Measurements from ENCODE around the gene GDPGP1. TPM values are rescaled to one million over a fixed set of nuclear protein-coding genes. Genes with fewer than 3 reads are reported as not detected.
A peak's percentile ranks its signal among the peaks of the same experiment; 100 is the strongest.

Gene GDPGP1
- total RNA-seq, 2 donors from 2014 or later: 14.4 to 18.6 TPM

DNA sequence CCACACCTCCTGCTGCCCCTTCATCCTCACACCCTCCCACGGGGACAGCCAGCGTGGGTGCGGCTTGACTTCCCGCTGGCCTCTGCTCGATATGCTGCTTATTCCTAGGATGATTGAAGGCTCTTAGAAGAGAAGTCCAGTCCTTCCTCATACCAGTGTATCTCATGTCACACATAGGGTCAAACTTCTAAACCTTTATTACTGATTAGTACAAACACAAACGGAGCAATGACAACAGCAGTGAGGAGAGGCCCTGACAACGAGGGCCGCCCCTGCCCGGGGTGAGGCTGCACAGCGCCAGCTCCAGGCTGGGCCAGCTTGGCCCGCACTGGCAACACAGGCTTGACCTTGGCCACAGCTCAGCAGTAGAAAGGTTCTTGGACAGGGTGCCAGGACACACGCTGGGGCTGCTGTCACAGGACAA, 3.9 kb upstream of the GDPGP1 start:
- Histone ChIP-seq H3K4me3 (no peak overlapping the region), H3K4me1 (peaks cover 15% of the 10 kb centered on the region), H3K9ac (ENCODE audit: low read depth in 2 of 2, low read length in 2 of 2) (peak overlapping the region in 1 of 2 donors; percentile 97), H3K27me3 (no peaks in the 10 kb centered on the region), H3K36me3 (peaks cover 29% of the 10 kb centered on the region), H3K27ac (peak overlapping the region; percentile 99), H3K9me3 (no peaks in the 10 kb centered on the region)
- TF ChIP-seq, protein P1, sequence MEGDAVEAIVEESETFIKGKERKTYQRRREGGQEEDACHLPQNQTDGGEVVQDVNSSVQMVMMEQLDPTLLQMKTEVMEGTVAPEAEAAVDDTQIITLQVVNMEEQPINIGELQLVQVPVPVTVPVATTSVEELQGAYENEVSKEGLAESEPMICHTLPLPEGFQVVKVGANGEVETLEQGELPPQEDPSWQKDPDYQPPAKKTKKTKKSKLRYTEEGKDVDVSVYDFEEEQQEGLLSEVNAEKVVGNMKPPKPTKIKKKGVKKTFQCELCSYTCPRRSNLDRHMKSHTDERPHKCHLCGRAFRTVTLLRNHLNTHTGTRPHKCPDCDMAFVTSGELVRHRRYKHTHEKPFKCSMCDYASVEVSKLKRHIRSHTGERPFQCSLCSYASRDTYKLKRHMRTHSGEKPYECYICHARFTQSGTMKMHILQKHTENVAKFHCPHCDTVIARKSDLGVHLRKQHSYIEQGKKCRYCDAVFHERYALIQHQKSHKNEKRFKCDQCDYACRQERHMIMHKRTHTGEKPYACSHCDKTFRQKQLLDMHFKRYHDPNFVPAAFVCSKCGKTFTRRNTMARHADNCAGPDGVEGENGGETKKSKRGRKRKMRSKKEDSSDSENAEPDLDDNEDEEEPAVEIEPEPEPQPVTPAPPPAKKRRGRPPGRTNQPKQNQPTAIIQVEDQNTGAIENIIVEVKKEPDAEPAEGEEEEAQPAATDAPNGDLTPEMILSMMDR (IDR thresholded peaks at IDR 0.05): no peak
- DNase-seq: no peak
- intact Hi-C loops (cut with DNase I): no loop called here

DNA sequence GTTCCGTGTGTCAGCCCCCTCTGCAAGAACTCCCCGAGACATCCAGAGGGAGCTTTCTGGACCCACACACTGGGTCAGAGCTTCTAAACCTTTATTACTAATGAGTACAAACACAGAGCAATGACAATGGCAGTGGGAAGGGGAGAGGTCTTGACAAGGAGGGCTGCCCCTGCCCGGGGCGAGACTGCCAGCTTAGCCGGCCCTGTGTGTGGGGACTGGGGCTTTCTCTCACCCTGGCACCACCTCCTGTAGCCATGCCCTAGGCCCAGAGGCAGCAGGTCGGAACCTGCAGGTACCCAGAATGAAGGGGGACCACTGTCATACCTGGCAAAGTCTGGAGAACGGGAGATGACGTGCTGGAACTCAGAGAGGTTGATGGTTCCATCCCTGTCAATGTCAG, 3.4 kb upstream of the GDPGP1 start:
- Histone ChIP-seq H3K36me3 (peaks cover 24% of the 10 kb centered on the region), H3K27ac (peak overlapping the region; percentile 99), H3K4me3 (no peak overlapping the region), H3K9me3 (no peaks in the 10 kb centered on the region), H3K9ac (ENCODE audit: low read depth in 2 of 2, low read length in 2 of 2) (peak overlapping the region; percentile 32 to 97), H3K4me1 (peaks cover 15% of the 10 kb centered on the region), H3K27me3 (no peaks in the 10 kb centered on the region)
- intact Hi-C loops (cut with DNase I): no loop called here
- DNase-seq: no peak
- TF ChIP-seq, protein P1 (IDR thresholded peaks at IDR 0.05): no peak

DNA sequence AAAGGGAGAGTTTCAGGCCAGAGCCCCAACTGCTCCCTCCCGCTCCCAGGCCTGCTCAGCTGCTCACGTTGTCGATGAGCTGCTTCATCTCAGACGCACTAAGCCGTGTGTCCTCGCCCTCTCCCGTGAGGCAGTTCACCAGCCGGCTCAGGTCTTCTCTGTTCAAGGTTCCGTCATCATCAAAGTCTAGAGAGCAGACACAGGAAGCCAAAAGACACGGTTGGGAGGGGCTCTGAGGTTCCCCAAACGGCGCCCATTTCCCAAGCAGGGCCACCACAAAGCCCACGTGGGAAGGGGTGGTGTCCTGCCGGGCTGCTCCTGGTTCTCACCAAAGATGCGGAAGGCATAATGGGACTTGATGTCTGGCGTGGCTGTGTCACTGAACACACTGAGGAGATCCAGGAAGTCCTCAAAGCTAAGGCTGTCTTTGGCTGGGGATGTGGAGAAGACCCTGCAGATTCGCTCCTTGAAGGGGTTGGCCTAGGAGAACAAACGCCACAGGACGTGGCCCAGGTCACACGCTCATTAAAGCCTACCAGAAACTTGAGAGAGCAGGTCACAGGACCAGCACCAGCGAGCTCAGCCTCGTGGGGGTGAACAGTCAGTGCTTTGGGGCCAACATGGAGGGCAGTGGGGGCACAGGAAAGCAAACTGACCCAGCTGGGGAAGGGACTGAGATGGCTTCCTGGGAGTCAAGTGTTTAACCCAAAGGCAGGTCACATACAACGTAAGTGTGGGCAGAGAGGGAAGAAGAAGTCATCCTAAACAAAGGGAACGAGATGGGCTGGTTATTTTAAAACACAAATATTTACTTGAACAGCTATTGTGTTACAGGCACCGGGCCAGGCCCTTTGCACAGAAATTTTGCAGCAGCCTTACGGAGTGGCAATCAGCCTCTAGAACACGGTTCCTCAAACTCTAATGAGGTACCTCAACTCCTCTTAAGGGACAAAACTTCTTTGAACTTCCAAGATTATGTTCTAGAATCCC, 2.7 kb upstream of the GDPGP1 start:
- DNase-seq: no peak
- H3K9ac ChIP-seq (ENCODE audit: low read depth in 2 of 2, low read length in 2 of 2): peak overlapping the region; percentile 38 to 97
- no peaks in the 10 kb centered on the region for H3K9me3 ChIP-seq
- intact Hi-C loops (cut with DNase I): no loop called here
- H3K36me3 ChIP-seq: peaks cover 16% of the 10 kb centered on the region
- H3K27me3 ChIP-seq: no peaks in the 10 kb centered on the region
- peaks cover 15% of the 10 kb centered on the region for H3K4me1 ChIP-seq
- peak overlapping the region; percentile 84 for H3K4me3 ChIP-seq
- peak overlapping the region; percentile 99 for H3K27ac ChIP-seq
- TF ChIP-seq, protein P1 (IDR thresholded peaks at IDR 0.05): no peak

DNA sequence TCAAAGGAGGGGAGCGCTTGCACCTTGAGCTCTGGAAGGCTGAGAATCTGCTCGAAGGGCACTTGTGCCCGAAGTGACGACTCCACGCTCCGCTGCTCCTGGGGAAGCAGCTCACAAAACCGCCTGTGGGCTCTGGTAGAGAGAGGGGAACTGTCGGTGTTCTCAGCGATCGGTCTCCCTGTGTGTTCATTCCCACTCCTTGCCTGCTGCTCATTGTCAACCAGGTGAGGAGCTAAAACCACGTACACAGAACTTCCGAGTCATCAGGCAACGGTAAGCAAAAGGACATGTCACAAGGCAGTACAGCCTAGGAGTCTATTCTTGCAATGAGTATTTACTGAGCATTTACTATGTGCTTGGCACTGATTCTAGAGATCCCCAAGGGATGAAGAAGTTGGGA, 1.8 kb upstream of the GDPGP1 start:
- Histone ChIP-seq H3K4me1 (peaks cover 15% of the 10 kb centered on the region), H3K9me3 (no peaks in the 10 kb centered on the region), H3K4me3 (peak overlapping the region; percentile 84), H3K9ac (ENCODE audit: low read depth in 2 of 2, low read length in 2 of 2) (peak overlapping the region; percentile 97 to 98), H3K36me3 (peaks cover 16% of the 10 kb centered on the region), H3K27ac (peak overlapping the region; percentile 99), H3K27me3 (no peaks in the 10 kb centered on the region)
- intact Hi-C loops (cut with DNase I): no loop called here
- TF ChIP-seq, protein P1 (IDR thresholded peaks at IDR 0.05): no peak
- DNase-seq: no peak

DNA sequence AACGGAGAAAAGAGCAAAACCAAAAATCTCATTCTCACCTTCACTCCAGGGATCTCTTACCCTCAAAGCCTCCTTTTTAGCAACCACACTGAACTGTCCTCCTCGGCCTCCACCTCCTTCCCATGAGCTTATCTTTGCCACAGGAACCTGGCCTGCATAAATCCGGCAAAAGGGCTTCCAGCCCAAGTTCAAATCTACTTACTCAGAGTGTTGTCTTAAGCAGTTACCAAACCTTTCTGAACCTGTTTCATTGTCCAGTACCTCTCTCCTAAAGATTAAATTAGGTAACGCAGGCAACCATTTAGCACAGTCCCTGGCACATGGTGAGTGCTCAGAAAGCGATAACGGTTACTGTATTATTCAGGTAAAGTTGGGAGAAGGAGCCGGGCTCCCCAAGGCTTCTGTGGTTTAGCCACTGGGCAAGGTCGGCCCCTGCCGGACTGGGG, 1.0 kb upstream of the GDPGP1 start:
- DNase-seq: no peak
- no peaks in the 10 kb centered on the region for H3K9me3 ChIP-seq
- peaks cover 11% of the 10 kb centered on the region for H3K36me3 ChIP-seq
- H3K4me3 ChIP-seq: peak overlapping the region; percentile 84
- H3K27ac ChIP-seq: peak overlapping the region; percentile 99
- H3K27me3 ChIP-seq: no peaks in the 10 kb centered on the region
- TF ChIP-seq, protein P1 (IDR thresholded peaks at IDR 0.05): no peak
- H3K4me1 ChIP-seq: peaks cover 15% of the 10 kb centered on the region
- intact Hi-C loops (cut with DNase I): no loop called here
- H3K9ac ChIP-seq (ENCODE audit: low read depth in 2 of 2, low read length in 2 of 2): peak overlapping the region; percentile 97 to 98

Data from colonic mucosa (tissue), 4 donors.